ENCODE data around the gene GPATCH2L.

GPATCH2L gene

GRCh38 chr14:76126076-76126475 lies 25.6 kb upstream of the GPATCH2L start:
- TF ChIP-seq CTCF (conservative IDR thresholded peaks at IDR 0.05; ENCODE audit: low read depth, low read length): no peak
- no peak overlapping the region for H3K27ac ChIP-seq
- no peaks in the 10 kb centered on the region for H3K79me2 ChIP-seq (ENCODE audit: insufficient read depth, low read depth)
- H3K27me3 ChIP-seq (ENCODE audit: insufficient read depth, low read depth): no peaks in the 10 kb centered on the region
- H3K4me2 ChIP-seq: no peak overlapping the region
- H4K20me1 ChIP-seq (ENCODE audit: insufficient read depth): no peaks in the 10 kb centered on the region
- no peak overlapping the region for H3K9ac ChIP-seq
- H3K36me3 ChIP-seq (ENCODE audit: insufficient read depth): no peaks in the 10 kb centered on the region
- H3K4me3 ChIP-seq (IDR thresholded peaks at IDR 0.05; ENCODE audit: insufficient read depth, low read depth, low read length): no peak overlapping the region
- no peaks in the 10 kb centered on the region for H3K4me1 ChIP-seq (ENCODE audit: low read depth, poor library complexity, severe bottlenecking)
- H2AFZ ChIP-seq (ENCODE audit: low read depth): no peak overlapping the region

- no peak overlapping the region for H3K4me3 ChIP-seq (IDR thresholded peaks at IDR 0.05; ENCODE audit: insufficient read depth, low read depth, low read length)
- H3K4me2 ChIP-seq: no peak overlapping the region
- no peaks in the 10 kb centered on the region for H3K27me3 ChIP-seq (ENCODE audit: insufficient read depth, low read depth)
- no peaks in the 10 kb centered on the region for H4K20me1 ChIP-seq (ENCODE audit: insufficient read depth)
- no peak overlapping the region for H3K9ac ChIP-seq
- no peak for TF ChIP-seq CTCF (conservative IDR thresholded peaks at IDR 0.05; ENCODE audit: low read depth, low read length)
- H3K79me2 ChIP-seq (ENCODE audit: insufficient read depth, low read depth): no peaks in the 10 kb centered on the region
- H3K36me3 ChIP-seq (ENCODE audit: insufficient read depth): no peaks in the 10 kb centered on the region
- no peaks in the 10 kb centered on the region for H3K4me1 ChIP-seq (ENCODE audit: low read depth, poor library complexity, severe bottlenecking)
- no peak overlapping the region for H2AFZ ChIP-seq (ENCODE audit: low read depth)
- H3K27ac ChIP-seq: no peak overlapping the region
These were observed 21.7 kb upstream of the GPATCH2L start for GRCh38 chr14:76129851-76130576.

- Histone ChIP-seq H2AFZ (ENCODE audit: low read depth) (no peak overlapping the region), H4K20me1 (ENCODE audit: insufficient read depth) (no peaks in the 10 kb centered on the region), H3K9ac (no peak overlapping the region), H3K4me1 (ENCODE audit: low read depth, poor library complexity, severe bottlenecking) (no peaks in the 10 kb centered on the region), H3K27me3 (ENCODE audit: insufficient read depth, low read depth) (no peaks in the 10 kb centered on the region), H3K36me3 (ENCODE audit: insufficient read depth) (no peaks in the 10 kb centered on the region), H3K27ac (no peak overlapping the region), H3K79me2 (ENCODE audit: insufficient read depth, low read depth) (no peaks in the 10 kb centered on the region), H3K4me2 (no peak overlapping the region), H3K4me3 (IDR thresholded peaks at IDR 0.05; ENCODE audit: insufficient read depth, low read depth, low read length) (no peak overlapping the region)
- TF ChIP-seq CTCF (conservative IDR thresholded peaks at IDR 0.05; ENCODE audit: low read depth, low read length): no peak
These were observed 20.4 kb upstream of the GPATCH2L start for GRCh38 chr14:76131071-76131965.

DNA sequence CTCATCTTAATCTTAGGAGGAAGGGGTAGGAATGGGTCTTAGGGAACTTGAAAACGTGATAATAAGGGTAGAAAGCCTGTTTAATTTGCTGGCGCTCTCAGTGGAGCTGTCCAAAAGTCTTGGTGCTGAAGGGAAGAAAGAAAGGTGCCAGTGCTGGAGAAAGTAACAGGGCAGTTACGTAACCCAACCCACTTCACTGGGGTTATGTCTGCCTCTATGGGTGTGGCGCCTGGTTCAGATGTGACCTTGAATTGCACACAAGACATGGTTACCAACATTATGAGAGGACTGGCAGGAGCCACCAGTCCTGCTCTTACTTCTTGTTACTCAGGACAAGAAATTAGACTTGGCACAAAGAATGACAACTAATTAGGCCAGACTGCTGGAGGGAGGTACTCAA lies 18.6 kb upstream of the GPATCH2L start:
- H3K27ac ChIP-seq: no peak overlapping the region
- H3K4me3 ChIP-seq (IDR thresholded peaks at IDR 0.05; ENCODE audit: insufficient read depth, low read depth, low read length): no peak overlapping the region
- no peaks in the 10 kb centered on the region for H3K36me3 ChIP-seq (ENCODE audit: insufficient read depth)
- H3K79me2 ChIP-seq (ENCODE audit: insufficient read depth, low read depth): no peaks in the 10 kb centered on the region
- H2AFZ ChIP-seq (ENCODE audit: low read depth): no peak overlapping the region
- no peaks in the 10 kb centered on the region for H3K27me3 ChIP-seq (ENCODE audit: insufficient read depth, low read depth)
- no peak for TF ChIP-seq CTCF (conservative IDR thresholded peaks at IDR 0.05; ENCODE audit: low read depth, low read length)
- H3K4me1 ChIP-seq (ENCODE audit: low read depth, poor library complexity, severe bottlenecking): no peaks in the 10 kb centered on the region
- no peak overlapping the region for H3K4me2 ChIP-seq
- H3K9ac ChIP-seq: no peak overlapping the region
- H4K20me1 ChIP-seq (ENCODE audit: insufficient read depth): no peaks in the 10 kb centered on the region
